ENCODE measurements around the gene GRAP2.

- TF ChIP-seq CTCF (IDR thresholded peaks at IDR 0.05; ENCODE audit: low read depth, low read length, poor library complexity, severe bottlenecking): no peak
- TF ChIP-seq EZH2phosphoT487 (IDR thresholded peaks at IDR 0.05; ENCODE audit: borderline replicate concordance, low read length): no peak
Observed at GRCh38 chr22:39935116-39935515, 34.2 kb downstream of the GRAP2 start.
